Mammary epithelial cell (primary cell): ENCODE measurements around the gene LENG1.

Experiments used
- EZH2 ChIP-seq: IDR thresholded peaks from 2 replicates; pipeline ENCODE4 v1.6.1; 2012; ENCODE audit warnings: low read length, inconsistent platforms, borderline replicate concordance
- TF ChIP-seq, protein P1 (sequence below), 2 donors: IDR thresholded peaks in 1 of 2; conservative IDR thresholded peaks in 1 of 2; 2 replicates each; pipeline ENCODE4 v1.5.1; 2011 to 2012; ENCODE audit warnings: inconsistent platforms in 2 of 2, low read length in 2 of 2, mild to moderate bottlenecking in 2 of 2, control low read depth in 1 of 2, low read depth in 1 of 2; ENCODE audit not compliant: insufficient read depth in 1 of 2; ENCODE audit errors: extremely low read depth in 1 of 2

DNA sequence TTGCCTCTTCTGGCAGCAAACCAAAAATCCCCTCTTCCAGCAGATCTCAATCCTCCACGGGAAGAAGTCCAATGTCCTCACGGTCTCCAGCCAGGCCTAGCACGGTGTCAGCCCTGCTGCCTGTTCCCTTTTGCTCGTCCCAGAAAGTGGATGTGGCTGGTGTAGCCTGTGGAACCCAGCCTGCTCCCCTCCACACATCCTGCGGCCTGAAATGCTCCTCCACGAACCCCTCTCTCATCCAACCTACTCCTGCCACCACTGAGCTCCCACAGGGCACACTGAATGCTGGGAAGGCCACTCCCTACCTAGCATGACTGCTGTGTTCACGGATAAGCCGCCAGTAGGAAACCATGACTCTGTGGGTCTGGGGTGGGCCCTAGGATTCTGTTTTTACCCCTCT, 26.8 kb upstream of the LENG1 start:
- TF ChIP-seq, protein P1, sequence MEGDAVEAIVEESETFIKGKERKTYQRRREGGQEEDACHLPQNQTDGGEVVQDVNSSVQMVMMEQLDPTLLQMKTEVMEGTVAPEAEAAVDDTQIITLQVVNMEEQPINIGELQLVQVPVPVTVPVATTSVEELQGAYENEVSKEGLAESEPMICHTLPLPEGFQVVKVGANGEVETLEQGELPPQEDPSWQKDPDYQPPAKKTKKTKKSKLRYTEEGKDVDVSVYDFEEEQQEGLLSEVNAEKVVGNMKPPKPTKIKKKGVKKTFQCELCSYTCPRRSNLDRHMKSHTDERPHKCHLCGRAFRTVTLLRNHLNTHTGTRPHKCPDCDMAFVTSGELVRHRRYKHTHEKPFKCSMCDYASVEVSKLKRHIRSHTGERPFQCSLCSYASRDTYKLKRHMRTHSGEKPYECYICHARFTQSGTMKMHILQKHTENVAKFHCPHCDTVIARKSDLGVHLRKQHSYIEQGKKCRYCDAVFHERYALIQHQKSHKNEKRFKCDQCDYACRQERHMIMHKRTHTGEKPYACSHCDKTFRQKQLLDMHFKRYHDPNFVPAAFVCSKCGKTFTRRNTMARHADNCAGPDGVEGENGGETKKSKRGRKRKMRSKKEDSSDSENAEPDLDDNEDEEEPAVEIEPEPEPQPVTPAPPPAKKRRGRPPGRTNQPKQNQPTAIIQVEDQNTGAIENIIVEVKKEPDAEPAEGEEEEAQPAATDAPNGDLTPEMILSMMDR (conservative IDR thresholded peaks at IDR 0.05 in 1 of 2, IDR thresholded peaks at IDR 0.05 in 1 of 2; ENCODE audit: extremely low read depth in 1 of 2, insufficient read depth in 1 of 2, low read depth in 1 of 2, low read length in 2 of 2), result no peak
- TF ChIP-seq EZH2, result no peak
